ENCODE data around the gene DPPA5.

GRCh38 chr6:73362358-73362757 is 8.3 kb upstream of the DPPA5 start, which contains the start of gene KHDC3L:
- TF ChIP-seq, protein P1, sequence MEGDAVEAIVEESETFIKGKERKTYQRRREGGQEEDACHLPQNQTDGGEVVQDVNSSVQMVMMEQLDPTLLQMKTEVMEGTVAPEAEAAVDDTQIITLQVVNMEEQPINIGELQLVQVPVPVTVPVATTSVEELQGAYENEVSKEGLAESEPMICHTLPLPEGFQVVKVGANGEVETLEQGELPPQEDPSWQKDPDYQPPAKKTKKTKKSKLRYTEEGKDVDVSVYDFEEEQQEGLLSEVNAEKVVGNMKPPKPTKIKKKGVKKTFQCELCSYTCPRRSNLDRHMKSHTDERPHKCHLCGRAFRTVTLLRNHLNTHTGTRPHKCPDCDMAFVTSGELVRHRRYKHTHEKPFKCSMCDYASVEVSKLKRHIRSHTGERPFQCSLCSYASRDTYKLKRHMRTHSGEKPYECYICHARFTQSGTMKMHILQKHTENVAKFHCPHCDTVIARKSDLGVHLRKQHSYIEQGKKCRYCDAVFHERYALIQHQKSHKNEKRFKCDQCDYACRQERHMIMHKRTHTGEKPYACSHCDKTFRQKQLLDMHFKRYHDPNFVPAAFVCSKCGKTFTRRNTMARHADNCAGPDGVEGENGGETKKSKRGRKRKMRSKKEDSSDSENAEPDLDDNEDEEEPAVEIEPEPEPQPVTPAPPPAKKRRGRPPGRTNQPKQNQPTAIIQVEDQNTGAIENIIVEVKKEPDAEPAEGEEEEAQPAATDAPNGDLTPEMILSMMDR (IDR thresholded peaks at IDR 0.05): no peak
- TF ChIP-seq POLR2A (IDR thresholded peaks at IDR 0.05): no peak
